Peyer's patch (tissue), 4 donors: ENCODE results near the gene MGAT5.

Experiments
- POLR2A ChIP-seq, 2 donors: fragments of 450-650 bp; IDR thresholded peaks; one replicate each; pipeline ENCODE4 v1.5.1; 2017; ENCODE audit warnings: antibody characterized with exemption in 2 of 2, mild to moderate bottlenecking in 2 of 2, moderate library complexity in 2 of 2
- TF ChIP-seq, protein P1 (sequence below), 6 experiments: fragments of 450-650 bp in 4 of 6; fragments of 200-600 bp in 2 of 6; sonication (generic) in 1 of 6; IDR thresholded peaks; one replicate each; pipeline ENCODE4 v1.5.1; 2017 to 2019; ENCODE audit warnings: antibody characterized with exemption in 6 of 6, mild to moderate bottlenecking in 3 of 6, moderate library complexity in 1 of 6

DNA sequence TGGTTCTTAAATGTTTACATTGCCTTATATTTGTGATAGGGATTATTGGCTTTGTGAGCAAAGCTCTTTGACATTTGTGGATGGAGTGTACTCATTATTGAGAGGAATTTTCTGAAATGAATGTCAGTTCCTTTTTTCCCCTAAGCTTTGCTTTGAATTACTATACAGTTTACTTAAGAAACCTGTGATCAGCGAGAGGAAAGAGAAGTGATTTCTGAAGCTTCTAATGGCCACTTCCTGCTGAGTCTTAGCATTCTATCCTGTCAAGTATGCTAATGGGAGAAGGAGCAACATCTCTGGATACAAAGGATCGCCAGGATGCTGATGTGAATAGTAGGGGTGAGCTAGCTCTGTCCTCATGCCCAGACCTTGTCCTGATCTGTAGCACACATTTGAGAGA, 47.8 kb upstream of the MGAT5 start:
- TF ChIP-seq, protein P1, sequence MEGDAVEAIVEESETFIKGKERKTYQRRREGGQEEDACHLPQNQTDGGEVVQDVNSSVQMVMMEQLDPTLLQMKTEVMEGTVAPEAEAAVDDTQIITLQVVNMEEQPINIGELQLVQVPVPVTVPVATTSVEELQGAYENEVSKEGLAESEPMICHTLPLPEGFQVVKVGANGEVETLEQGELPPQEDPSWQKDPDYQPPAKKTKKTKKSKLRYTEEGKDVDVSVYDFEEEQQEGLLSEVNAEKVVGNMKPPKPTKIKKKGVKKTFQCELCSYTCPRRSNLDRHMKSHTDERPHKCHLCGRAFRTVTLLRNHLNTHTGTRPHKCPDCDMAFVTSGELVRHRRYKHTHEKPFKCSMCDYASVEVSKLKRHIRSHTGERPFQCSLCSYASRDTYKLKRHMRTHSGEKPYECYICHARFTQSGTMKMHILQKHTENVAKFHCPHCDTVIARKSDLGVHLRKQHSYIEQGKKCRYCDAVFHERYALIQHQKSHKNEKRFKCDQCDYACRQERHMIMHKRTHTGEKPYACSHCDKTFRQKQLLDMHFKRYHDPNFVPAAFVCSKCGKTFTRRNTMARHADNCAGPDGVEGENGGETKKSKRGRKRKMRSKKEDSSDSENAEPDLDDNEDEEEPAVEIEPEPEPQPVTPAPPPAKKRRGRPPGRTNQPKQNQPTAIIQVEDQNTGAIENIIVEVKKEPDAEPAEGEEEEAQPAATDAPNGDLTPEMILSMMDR (IDR thresholded peaks at IDR 0.05): no peak
- no peak for TF ChIP-seq POLR2A (IDR thresholded peaks at IDR 0.05)
